ENCODE measurements around the gene FTCD. TPM values are rescaled to one million over a fixed set of nuclear protein-coding genes. Genes with fewer than 3 reads are reported as not detected.

FTCD gene
- total and polyA plus RNA-seq, 4 donors, result 0.50 to 8.7 (median 1.8) TPM

DNA sequence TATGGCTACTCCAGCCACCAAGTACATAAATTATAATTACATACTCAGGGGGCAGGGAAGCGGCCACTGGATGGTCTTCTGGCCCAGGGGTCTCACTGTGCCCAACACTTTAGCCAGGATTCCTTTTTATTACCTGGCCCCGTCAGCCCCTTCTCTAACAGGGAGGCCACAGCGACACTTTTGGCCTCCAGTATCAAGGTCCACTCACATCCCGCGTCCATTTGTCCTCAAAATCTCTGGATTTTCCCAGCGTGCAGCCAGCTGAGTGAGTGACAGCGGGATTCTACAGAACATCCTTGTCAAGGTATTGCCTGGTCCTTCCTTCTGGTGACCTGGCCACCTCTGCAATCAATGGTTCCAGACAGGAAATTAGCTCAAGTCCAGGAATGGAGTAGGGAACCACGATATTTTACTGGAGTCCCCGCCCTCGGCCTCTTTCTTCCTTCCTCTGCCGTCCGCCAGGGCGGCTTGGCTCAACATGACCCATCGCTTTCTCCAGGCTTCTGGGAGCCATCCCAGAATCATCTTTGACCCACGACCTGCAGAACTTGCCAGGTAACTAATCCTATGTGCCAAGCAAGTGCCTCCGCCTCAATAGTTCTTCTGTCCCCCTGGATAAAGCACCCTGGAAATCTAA, 60.2 kb downstream of the FTCD start:
- H3K27me3 ChIP-seq (ENCODE audit: control insufficient read depth in 1 of 2, insufficient read depth in 2 of 2, low read length in 1 of 2), result no peaks in the 10 kb centered on the region

DNA sequence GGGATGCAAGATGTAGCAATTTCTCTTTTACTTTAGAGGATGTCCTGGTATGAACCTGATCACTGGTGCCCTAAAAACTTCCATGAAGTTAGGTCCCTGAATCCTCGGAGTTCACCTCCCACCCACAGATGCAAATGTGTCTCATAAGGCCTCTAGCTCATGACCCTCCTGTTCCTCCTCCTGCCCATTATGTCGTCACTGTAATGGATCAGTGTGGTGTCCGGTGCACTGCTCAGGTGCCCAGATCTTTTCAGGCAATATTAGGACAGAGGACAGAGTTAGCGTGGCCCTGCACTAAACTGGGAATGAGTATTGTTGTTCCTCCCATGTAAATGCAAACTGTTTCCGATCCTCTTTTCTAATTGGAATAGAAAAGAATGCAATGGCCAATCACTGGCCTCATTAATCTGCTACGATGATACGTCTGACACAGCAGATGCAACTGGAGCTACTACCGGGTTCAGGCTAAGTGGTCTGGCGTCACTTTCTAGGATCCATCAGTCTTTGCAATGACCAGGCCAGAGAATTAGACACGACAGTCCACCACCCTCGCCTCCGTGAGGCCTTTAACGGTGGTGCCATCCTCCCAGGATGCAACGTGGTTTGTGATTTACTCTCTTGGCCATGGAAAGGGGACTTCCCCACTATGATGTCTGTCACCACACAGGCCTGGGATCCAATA, 60.8 kb downstream of the FTCD start:
- H3K27ac ChIP-seq (ENCODE audit: low read depth in 1 of 2, low read length in 2 of 2), result peak overlapping the region in 1 of 2 donors; percentile 46
- no peaks in the 10 kb centered on the region for H3K27me3 ChIP-seq (ENCODE audit: control insufficient read depth in 1 of 2, insufficient read depth in 2 of 2, low read length in 1 of 2)
- no peak overlapping the region for H3K4me3 ChIP-seq (ENCODE audit: low read length in 2 of 2)
- H3K4me1 ChIP-seq (ENCODE audit: control insufficient read depth in 1 of 2, insufficient read depth in 2 of 2, low read length in 2 of 2), result no peaks in the 10 kb centered on the region
- WGBS, 2 donors, result 85 to 86% methylated on average over 14 of the region's 14 CpGs
- peak in 1 of 2 donors; percentile 17 for DNase-seq
- H3K9me3 ChIP-seq (ENCODE audit: control insufficient read depth, low read length), result no peaks in the 10 kb centered on the region
- intact Hi-C loops (cut with DNase I), result loop anchor here in 1 of 2 donors (5.0 kb wide), 1 partner anchor 32 kb away; no protein-coding TSS in a partner anchor
- no peaks in the 10 kb centered on the region for H3K36me3 ChIP-seq (ENCODE audit: control insufficient read depth in 1 of 2, insufficient read depth in 2 of 2, low read length in 1 of 2)
- no peak for ATAC-seq (ENCODE audit: low FRiP score)

More for the DNA sequence above, 60.2 kb downstream of the FTCD start:
- ATAC-seq (ENCODE audit: low FRiP score) (no peak), DNase-seq (peak; percentile 46 to 54)
- H3K36me3 ChIP-seq (ENCODE audit: control insufficient read depth in 1 of 2, insufficient read depth in 2 of 2, low read length in 1 of 2), result no peaks in the 10 kb centered on the region
- 83 to 88% methylated on average over 16 of the region's 16 CpGs for WGBS, 2 donors
- no peaks in the 10 kb centered on the region for H3K9me3 ChIP-seq (ENCODE audit: control insufficient read depth, low read length)
- intact Hi-C loops (cut with DNase I), result loop anchor here in 1 of 2 donors (5.0 kb wide), 1 partner anchor 33 kb away; no protein-coding TSS in a partner anchor
- H3K4me1 ChIP-seq (ENCODE audit: control insufficient read depth in 1 of 2, insufficient read depth in 2 of 2, low read length in 2 of 2), result no peaks in the 10 kb centered on the region
- H3K4me3 ChIP-seq (ENCODE audit: low read length in 2 of 2), result no peak overlapping the region
- no peak overlapping the region for H3K27ac ChIP-seq (ENCODE audit: low read depth in 1 of 2, low read length in 2 of 2)

DNA sequence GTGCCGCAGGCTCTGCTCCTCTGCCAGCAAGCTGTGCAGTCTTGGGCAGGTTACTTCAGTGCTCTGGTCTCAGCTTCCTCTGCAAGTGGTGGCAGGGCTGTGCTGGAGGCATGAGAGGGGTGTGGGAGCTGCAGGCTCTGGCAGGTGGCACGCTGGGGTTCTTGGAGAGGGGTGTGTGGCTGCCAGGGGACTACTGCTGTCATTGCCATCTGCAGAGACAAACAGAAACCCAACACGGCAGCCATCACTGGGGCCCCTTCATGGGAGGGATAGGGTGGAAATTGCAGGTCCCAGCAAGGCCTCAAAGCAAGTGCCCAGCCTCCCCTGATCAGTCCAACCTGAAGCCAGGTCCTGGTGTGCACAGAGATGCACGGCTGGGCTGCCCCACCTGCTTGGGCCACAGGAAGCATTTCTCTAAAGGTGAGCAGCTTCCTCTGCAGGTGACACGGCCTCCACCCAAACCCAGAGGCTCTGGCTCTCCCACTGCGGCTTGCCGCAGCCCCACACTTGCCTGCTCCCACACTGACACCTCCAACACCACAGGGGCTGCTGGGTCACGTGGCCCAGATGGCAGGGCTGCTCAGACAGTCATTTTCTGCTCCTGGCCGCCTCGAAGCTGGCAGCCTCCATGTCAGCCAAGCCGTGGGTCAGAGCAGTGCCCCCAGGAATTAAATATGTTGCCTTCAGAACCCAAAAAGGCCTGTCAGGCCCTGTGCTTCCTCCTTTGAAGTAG, 61.5 kb downstream of the FTCD start:
- Histone ChIP-seq H3K4me3 (ENCODE audit: low read length in 2 of 2) (no peak overlapping the region), H3K27me3 (ENCODE audit: control insufficient read depth in 1 of 2, insufficient read depth in 2 of 2, low read length in 1 of 2) (no peaks in the 10 kb centered on the region), H3K4me1 (ENCODE audit: control insufficient read depth in 1 of 2, insufficient read depth in 2 of 2, low read length in 2 of 2) (no peaks in the 10 kb centered on the region), H3K9me3 (ENCODE audit: control insufficient read depth, low read length) (no peaks in the 10 kb centered on the region), H3K27ac (ENCODE audit: low read depth in 1 of 2, low read length in 2 of 2) (peak overlapping the region; percentile 46 to 75), H3K36me3 (ENCODE audit: control insufficient read depth in 1 of 2, insufficient read depth in 2 of 2, low read length in 1 of 2) (no peaks in the 10 kb centered on the region)
- no peak for ATAC-seq (ENCODE audit: low FRiP score)
- intact Hi-C loops (cut with DNase I), result no loop called here
- WGBS, 2 donors, result 86 to 89% methylated on average over 11 of the region's 11 CpGs
- peak; percentile 42 to 68 for DNase-seq

DNA sequence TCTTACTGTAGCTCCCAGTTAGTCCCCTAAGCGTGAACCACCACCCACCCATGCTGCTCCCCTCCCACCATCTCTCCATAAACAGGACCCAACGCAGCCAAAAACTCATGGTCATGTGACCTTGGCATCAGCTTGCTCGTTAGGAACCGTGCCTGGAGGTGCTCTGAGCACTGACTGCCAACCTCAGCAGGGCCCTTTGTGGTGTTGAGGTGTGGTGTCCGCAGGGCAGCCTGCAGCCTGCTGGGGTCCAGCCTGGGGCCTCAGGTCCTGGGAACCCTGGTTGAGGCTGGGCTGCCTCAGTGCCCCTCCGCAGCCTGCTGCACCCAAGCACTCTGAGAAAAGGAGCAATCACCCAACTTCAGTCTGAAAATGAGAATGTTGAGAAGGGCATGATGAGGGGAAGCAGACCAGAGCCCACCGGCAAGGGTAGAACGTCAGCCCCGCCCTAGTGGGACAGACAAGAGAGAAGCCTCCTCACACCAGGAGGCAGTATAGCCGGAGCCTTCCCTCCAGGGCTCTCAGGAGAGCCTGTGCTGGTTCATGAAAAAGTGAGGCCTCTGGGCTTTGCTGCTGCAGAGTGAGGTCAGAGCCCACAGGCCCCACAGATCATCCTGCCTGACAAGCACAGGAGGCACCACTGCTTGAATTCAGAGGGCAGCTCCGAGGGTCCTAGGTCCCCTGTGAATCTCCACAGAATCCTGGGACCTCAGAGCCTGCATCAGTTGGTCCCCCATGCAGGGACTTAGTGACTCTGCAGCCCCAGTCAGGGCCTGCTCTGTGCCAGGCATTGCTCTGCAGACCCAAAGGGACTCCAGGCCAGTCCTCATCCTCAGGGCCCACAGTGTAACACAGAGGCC, 62.3 kb downstream of the FTCD start:
- DNase-seq (peak; percentile 70 to 73), ATAC-seq (ENCODE audit: low FRiP score) (peak; percentile 49)
- 37 to 44% methylated on average over 11 of the region's 11 CpGs for WGBS, 2 donors
- H3K4me1 ChIP-seq (ENCODE audit: control insufficient read depth in 1 of 2, insufficient read depth in 2 of 2, low read length in 2 of 2), result no peaks in the 10 kb centered on the region
- peak overlapping the region; percentile 31 to 75 for H3K27ac ChIP-seq (ENCODE audit: low read depth in 1 of 2, low read length in 2 of 2)
- H3K4me3 ChIP-seq (ENCODE audit: low read length in 2 of 2), result no peak overlapping the region
- H3K36me3 ChIP-seq (ENCODE audit: control insufficient read depth in 1 of 2, insufficient read depth in 2 of 2, low read length in 1 of 2), result no peaks in the 10 kb centered on the region
- no peaks in the 10 kb centered on the region for H3K9me3 ChIP-seq (ENCODE audit: control insufficient read depth, low read length)
- no peaks in the 10 kb centered on the region for H3K27me3 ChIP-seq (ENCODE audit: control insufficient read depth in 1 of 2, insufficient read depth in 2 of 2, low read length in 1 of 2)
- intact Hi-C loops (cut with DNase I), result no loop called here

DNA sequence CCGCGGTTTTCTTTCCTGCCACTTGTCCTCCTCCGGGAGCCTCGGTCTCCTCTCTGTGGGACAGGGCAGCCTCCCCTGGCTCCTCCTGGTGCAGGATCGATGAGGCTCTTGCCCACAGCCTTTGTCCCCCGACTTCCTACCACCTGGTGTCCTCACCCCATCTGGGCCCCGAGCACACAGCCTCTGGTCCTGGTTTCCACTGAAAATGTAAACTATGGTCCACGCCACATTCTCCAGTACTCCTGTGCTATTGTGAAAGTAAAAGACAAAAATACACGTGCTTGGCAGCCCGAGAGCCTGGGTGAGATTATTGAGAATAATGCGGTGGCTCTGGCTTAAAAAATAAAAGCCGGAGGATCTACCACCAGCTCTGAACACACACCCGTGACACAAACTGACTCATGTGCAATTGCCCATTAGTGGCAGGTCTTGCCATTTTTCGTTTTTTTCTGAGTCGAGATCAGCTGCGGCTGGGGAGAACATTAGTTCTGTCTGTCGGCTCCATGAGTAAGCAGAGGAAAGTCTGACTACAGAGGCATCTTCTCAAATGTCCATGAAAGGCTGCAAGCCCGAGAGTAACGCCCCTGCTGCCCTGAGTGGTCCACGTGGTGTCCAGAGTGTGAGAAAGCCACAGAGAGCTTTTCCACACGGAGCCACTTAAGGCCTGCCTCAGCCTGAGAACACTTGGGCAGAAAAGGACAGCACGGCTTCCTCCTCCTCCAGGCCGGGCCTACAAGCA, 63.2 kb downstream of the FTCD start:
- no peaks in the 10 kb centered on the region for H3K9me3 ChIP-seq (ENCODE audit: control insufficient read depth, low read length)
- H3K4me1 ChIP-seq (ENCODE audit: control insufficient read depth in 1 of 2, insufficient read depth in 2 of 2, low read length in 2 of 2), result no peaks in the 10 kb centered on the region
- 24 to 26% methylated on average over 23 of the region's 23 CpGs for WGBS, 2 donors
- H3K36me3 ChIP-seq (ENCODE audit: control insufficient read depth in 1 of 2, insufficient read depth in 2 of 2, low read length in 1 of 2), result no peaks in the 10 kb centered on the region
- intact Hi-C loops (cut with DNase I), result no loop called here
- H3K27me3 ChIP-seq (ENCODE audit: control insufficient read depth in 1 of 2, insufficient read depth in 2 of 2, low read length in 1 of 2), result no peaks in the 10 kb centered on the region
- H3K27ac ChIP-seq (ENCODE audit: low read depth in 1 of 2, low read length in 2 of 2), result peak overlapping the region; percentile 94 to 95
- ATAC-seq (ENCODE audit: low FRiP score), result peak; percentile 89
- H3K4me3 ChIP-seq (ENCODE audit: low read length in 2 of 2), result no peak overlapping the region
- peak; percentile 88 to 92 for DNase-seq

DNA sequence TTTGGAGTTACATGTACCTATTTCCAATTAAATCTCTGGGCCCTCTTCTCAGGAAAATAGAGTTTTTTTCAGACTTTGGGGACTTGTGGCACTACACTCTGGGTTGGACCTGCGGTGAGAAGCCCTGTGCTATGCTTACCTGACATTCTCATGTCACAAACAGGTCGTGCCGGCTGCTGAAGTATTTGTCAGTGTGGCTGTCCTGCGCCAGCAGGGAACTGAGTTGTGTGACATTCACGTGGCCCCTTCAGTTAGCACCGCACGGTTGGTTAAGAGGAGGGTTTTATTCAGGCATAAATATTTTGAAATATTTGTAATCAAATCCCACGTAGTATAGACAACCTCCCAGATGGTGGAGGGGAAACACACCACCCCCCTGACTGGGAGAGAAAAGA, 63.8 kb downstream of the FTCD start:
- DNase-seq, result peak; percentile 33
- Histone ChIP-seq H3K27me3 (ENCODE audit: control insufficient read depth in 1 of 2, insufficient read depth in 2 of 2, low read length in 1 of 2) (no peaks in the 10 kb centered on the region), H3K36me3 (ENCODE audit: control insufficient read depth in 1 of 2, insufficient read depth in 2 of 2, low read length in 1 of 2) (no peaks in the 10 kb centered on the region), H3K9me3 (ENCODE audit: control insufficient read depth, low read length) (no peaks in the 10 kb centered on the region), H3K27ac (ENCODE audit: low read depth in 1 of 2, low read length in 2 of 2) (peak overlapping the region; percentile 94 to 95), H3K4me3 (ENCODE audit: low read length in 2 of 2) (no peak overlapping the region), H3K4me1 (ENCODE audit: control insufficient read depth in 1 of 2, insufficient read depth in 2 of 2, low read length in 2 of 2) (no peaks in the 10 kb centered on the region)
- intact Hi-C loops (cut with DNase I), result no loop called here
- ATAC-seq (ENCODE audit: low FRiP score), result no peak
- WGBS, 2 donors, result 81 to 86% methylated on average over 8 of the region's 8 CpGs

DNA sequence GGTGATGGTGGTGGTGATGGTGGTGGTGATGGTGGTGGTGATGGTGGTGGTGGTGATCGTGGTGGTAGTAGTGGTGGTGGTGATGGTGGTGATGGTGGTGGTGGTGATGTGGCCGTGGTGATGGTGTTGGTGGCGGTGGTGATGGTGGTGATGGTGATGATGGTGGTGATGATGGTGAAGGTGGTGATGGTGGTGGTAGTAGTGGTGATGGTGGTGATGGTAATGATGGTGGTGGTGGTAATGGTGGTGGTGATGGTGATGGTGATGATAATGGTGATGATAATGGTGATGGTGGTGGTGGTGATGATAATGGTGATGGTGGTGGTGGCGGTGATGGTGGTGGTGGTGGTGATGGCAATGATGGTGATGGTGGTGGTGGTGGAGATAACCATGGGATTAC, 64.3 kb downstream of the FTCD start:
- ATAC-seq (ENCODE audit: low FRiP score), result no peak
- Histone ChIP-seq H3K27me3 (ENCODE audit: control insufficient read depth in 1 of 2, insufficient read depth in 2 of 2, low read length in 1 of 2) (no peaks in the 10 kb centered on the region), H3K36me3 (ENCODE audit: control insufficient read depth in 1 of 2, insufficient read depth in 2 of 2, low read length in 1 of 2) (no peaks in the 10 kb centered on the region), H3K27ac (ENCODE audit: low read depth in 1 of 2, low read length in 2 of 2) (peak overlapping the region in 1 of 2 donors; percentile 95), H3K9me3 (ENCODE audit: control insufficient read depth, low read length) (no peaks in the 10 kb centered on the region), H3K4me1 (ENCODE audit: control insufficient read depth in 1 of 2, insufficient read depth in 2 of 2, low read length in 2 of 2) (no peaks in the 10 kb centered on the region), H3K4me3 (ENCODE audit: low read length in 2 of 2) (no peak overlapping the region)
- 91 to 93% methylated on average over 4 of the region's 4 CpGs for WGBS, 2 donors
- peak in 1 of 2 donors; percentile 35 for DNase-seq
- intact Hi-C loops (cut with DNase I), result no loop called here

DNA sequence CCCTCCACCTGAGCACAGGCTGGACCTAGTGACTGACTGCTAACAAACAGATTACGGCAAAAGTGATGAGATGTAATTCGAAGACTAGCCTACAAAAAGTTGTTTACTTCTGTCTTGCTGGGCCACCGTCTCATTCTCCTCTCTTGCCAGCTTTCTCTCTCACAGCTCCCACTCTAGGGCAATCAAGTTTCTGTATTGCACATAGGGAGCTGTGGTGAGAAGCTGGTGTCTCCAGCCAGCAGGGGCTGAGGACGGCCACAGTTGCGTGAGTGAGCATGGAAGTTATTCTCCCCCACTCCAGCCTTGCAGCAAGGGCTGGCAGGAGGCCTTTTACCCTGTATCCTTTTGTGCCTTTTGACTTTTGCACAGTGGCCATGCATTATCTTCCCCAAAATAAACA, 66.1 kb downstream of the FTCD start:
- peak in 1 of 2 donors; percentile 59 for DNase-seq
- no peaks in the 10 kb centered on the region for H3K4me1 ChIP-seq (ENCODE audit: control insufficient read depth in 1 of 2, insufficient read depth in 2 of 2, low read length in 2 of 2)
- no peak for ATAC-seq (ENCODE audit: low FRiP score)
- intact Hi-C loops (cut with DNase I), result no loop called here
- WGBS, 2 donors, result 80 to 81% methylated on average over 5 of the region's 5 CpGs
- no peaks in the 10 kb centered on the region for H3K27me3 ChIP-seq (ENCODE audit: control insufficient read depth in 1 of 2, insufficient read depth in 2 of 2, low read length in 1 of 2)
- H3K9me3 ChIP-seq (ENCODE audit: control insufficient read depth, low read length), result no peaks in the 10 kb centered on the region
- no peaks in the 10 kb centered on the region for H3K36me3 ChIP-seq (ENCODE audit: control insufficient read depth in 1 of 2, insufficient read depth in 2 of 2, low read length in 1 of 2)
- H3K4me3 ChIP-seq (ENCODE audit: low read length in 2 of 2), result no peak overlapping the region
- no peak overlapping the region for H3K27ac ChIP-seq (ENCODE audit: low read depth in 1 of 2, low read length in 2 of 2)

All from aorta (tissue), 5 donors.